ENCODE results near the gene INTS7. TPM values are rescaled to one million over a fixed set of nuclear protein-coding genes. Genes with fewer than 3 reads are reported as not detected.

Gene INTS7
- total and polyA plus RNA-seq, 9 of the 15 experiments (the other 6 are each of a cell fraction or from before 2014, with no cell fraction given), result 27.3 to 68.4 (median 40.4) TPM

GRCh38 chr1:211902624-211903291, 132.6 kb downstream of the INTS7 start:
- no TSS peak for BruUV-seq (replicated peaks)
- TF ChIP-seq ZNF175 (CRISPR knock-in tag; IDR thresholded peaks at IDR 0.05; ENCODE audit: low read depth) (no peak), HDGF (IDR thresholded peaks at IDR 0.05) (no peak), RNF219 (CRISPR knock-in tag; IDR thresholded peaks at IDR 0.05) (no peak), RB1 (IDR thresholded peaks at IDR 0.05; ENCODE audit: low read depth) (no peak), CEBPZ (IDR thresholded peaks at IDR 0.05; ENCODE audit: borderline replicate concordance, low read depth, low read length) (no peak), E2F1 (CRISPR knock-in tag; IDR thresholded peaks at IDR 0.05) (no peak), L3MBTL2 (IDR thresholded peaks at IDR 0.05) (no peak), ZNF785 (CRISPR knock-in tag; IDR thresholded peaks at IDR 0.05) (no peak)
- Histone ChIP-seq H3K9ac (ENCODE audit: insufficient read depth in 1 of 2, low read depth in 2 of 2, low read length in 2 of 2) (no peak overlapping the region), H3K9me1 (ENCODE audit: control insufficient read depth, insufficient read depth, low read length) (no peaks in the 10 kb centered on the region), H2AFZ (ENCODE audit: low read depth, low read length) (no peak overlapping the region), H3K27ac (ENCODE audit: extremely low read depth, low read depth, low read length) (no peak overlapping the region), H3K4me3 (no peak overlapping the region), H3K36me3 (ENCODE audit: control insufficient read depth, insufficient read depth, low read length) (no peaks in the 10 kb centered on the region), H3K9me3 (replicated peaks; ENCODE audit: control insufficient read depth, insufficient read depth, low read depth, low read length) (peaks cover 10% of the 10 kb centered on the region; the same call in 1 of the 2 replicates), H3K79me2 (ENCODE audit: control insufficient read depth, insufficient read depth, low read length) (no peaks in the 10 kb centered on the region), H4K20me1 (replicated peaks; ENCODE audit: control insufficient read depth, insufficient read depth, low read length) (no peaks in the 10 kb centered on the region), H3K27me3 (ENCODE audit: control insufficient read depth in 2 of 2, insufficient read depth in 2 of 2, low read length in 2 of 2) (peaks cover 0 to 3% of the 10 kb centered on the region in 2 experiments; a peak in 1 of 5 replicates), H3K4me1 (replicated peaks in 1 of 2; ENCODE audit: control insufficient read depth in 2 of 2, insufficient read depth in 2 of 2, low read length in 2 of 2) (no peaks in the 10 kb centered on the region), H3K4me2 (ENCODE audit: insufficient read depth, low read length) (no peak overlapping the region)
- POLR2A ChIA-PET, result interaction anchor here (0.6 to 1.1 kb wide), 6 partner anchors 9 to 1592 kb away, joined by 3 to 5 read pairs (median 4); no protein-coding TSS in a partner anchor
- FAIRE-seq (no peak), DNase-seq (ENCODE audit: extremely low read depth in 1 of 4, low spot score in 3 of 4) (no peak), ATAC-seq (no peak)
- WGBS (ENCODE audit: insufficient coverage, low coverage, missing lambda C conversion rate), result 1% methylated on average over 4 of the region's 4 CpGs
- in situ Hi-C loops (cut with MboI) (no loop called here), intact Hi-C loops (cut with micrococcal nuclease) (no loop called here)
- CTCF ChIA-PET (ENCODE audit: low intra/inter-chr PET ratio), result no interaction called here

Measured in K562 (cell line).